ENCODE measurements around the gene BEND5.

DNA sequence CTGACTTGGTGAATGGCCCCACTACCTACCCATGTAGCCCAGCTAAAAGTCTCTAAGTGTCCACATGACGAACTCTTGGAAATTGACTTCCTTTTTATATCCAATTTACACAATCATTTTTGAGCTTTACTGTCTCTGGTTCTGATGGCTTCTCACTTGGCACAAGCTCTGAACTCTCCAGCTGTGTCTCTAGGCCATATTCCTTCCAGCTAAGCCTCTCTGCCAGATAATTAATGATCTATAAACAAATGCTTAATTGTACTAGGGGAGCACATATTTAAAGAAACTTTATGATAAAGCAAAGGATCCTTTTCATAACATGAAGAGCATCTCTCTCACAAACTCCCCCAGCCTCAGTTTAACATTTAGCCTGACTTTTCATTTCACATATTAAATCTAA lies 16.3 kb upstream of the BEND5 start:
- TF ChIP-seq, protein P1, sequence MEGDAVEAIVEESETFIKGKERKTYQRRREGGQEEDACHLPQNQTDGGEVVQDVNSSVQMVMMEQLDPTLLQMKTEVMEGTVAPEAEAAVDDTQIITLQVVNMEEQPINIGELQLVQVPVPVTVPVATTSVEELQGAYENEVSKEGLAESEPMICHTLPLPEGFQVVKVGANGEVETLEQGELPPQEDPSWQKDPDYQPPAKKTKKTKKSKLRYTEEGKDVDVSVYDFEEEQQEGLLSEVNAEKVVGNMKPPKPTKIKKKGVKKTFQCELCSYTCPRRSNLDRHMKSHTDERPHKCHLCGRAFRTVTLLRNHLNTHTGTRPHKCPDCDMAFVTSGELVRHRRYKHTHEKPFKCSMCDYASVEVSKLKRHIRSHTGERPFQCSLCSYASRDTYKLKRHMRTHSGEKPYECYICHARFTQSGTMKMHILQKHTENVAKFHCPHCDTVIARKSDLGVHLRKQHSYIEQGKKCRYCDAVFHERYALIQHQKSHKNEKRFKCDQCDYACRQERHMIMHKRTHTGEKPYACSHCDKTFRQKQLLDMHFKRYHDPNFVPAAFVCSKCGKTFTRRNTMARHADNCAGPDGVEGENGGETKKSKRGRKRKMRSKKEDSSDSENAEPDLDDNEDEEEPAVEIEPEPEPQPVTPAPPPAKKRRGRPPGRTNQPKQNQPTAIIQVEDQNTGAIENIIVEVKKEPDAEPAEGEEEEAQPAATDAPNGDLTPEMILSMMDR (IDR thresholded peaks at IDR 0.05), result no peak
- no peak for TF ChIP-seq POLR2A (IDR thresholded peaks at IDR 0.05)
